H1 (cell line): Measurements from ENCODE around the gene PHACTR1. TPM values are rescaled to one million over a fixed set of nuclear protein-coding genes. Genes with fewer than 3 reads are reported as not detected.

ENCODE experiments used
- ASH2L ChIP-seq: fragments of 200-600, 300-600 bp; sonication (generic); IDR thresholded peaks from one replicate; pipeline ENCODE4 v1.7.1; 2017; ENCODE audit warnings: low read length
- BACH1 ChIP-seq: IDR thresholded peaks from 2 replicates; pipeline ENCODE4 v1.6.1; 2012; ENCODE audit warnings: low read length, improper control_type of control experiment
- CEBPB ChIP-seq: IDR thresholded peaks from 2 replicates; pipeline ENCODE4 v1.6.1; 2012; ENCODE audit warnings: low read depth, low read length
- EP300 ChIP-seq, 2 experiments: IDR thresholded peaks; 1 replicate in 1 of 2; 2 replicates in 1 of 2; pipeline ENCODE4 v1.6.1; 2011 to 2012; ENCODE audit warnings: low read depth in 2 of 2, low read length in 2 of 2, mild to moderate bottlenecking in 2 of 2, borderline replicate concordance in 1 of 2, inconsistent platforms in 1 of 2, moderate library complexity in 1 of 2
- FOSL1 ChIP-seq: IDR thresholded peaks from 2 replicates; pipeline ENCODE4 v1.6.1; 2011; ENCODE audit warnings: mild to moderate bottlenecking, low read depth, low read length, moderate library complexity; ENCODE audit not compliant: insufficient read depth
- KDM5A ChIP-seq: fragments of 200-600 bp; IDR thresholded peaks from 2 replicates; pipeline ENCODE4 v1.7.1; 2012; ENCODE audit warnings: mild to moderate bottlenecking, low read length, inconsistent platforms, mixed read lengths
- NANOG ChIP-seq: IDR thresholded peaks from 2 replicates; pipeline ENCODE4 v1.6.1; 2011; ENCODE audit warnings: low read length, low read depth, mild to moderate bottlenecking, inconsistent platforms; ENCODE audit not compliant: insufficient read depth, poor library complexity, severe bottlenecking
- PHF8 ChIP-seq: fragments of 200-600 bp; sonication (generic); conservative IDR thresholded peaks from 2 replicates; pipeline ENCODE4 v1.7.1; 2012; ENCODE audit warnings: low read depth, mild to moderate bottlenecking, inconsistent platforms, low read length, moderate library complexity
- RAD21 ChIP-seq, 2 experiments: IDR thresholded peaks in 1 of 2; conservative IDR thresholded peaks in 1 of 2; 2 replicates each; pipeline ENCODE4 v1.6.1; 2011; ENCODE audit warnings: low read depth in 2 of 2, low read length in 2 of 2, improper control_type of control experiment in 1 of 2, inconsistent platforms in 1 of 2, mild to moderate bottlenecking in 1 of 2, moderate library complexity in 1 of 2
- SAP30 ChIP-seq: fragments of 300-600 bp; sonication (generic); IDR thresholded peaks from 2 replicates; pipeline ENCODE4 v1.7.1; 2012; ENCODE audit warnings: low read length, moderate library complexity, mild to moderate bottlenecking, inconsistent platforms; ENCODE audit not compliant: insufficient read depth, insufficient replicate concordance
- SIN3A ChIP-seq, 2 experiments: IDR thresholded peaks in 1 of 2; conservative IDR thresholded peaks in 1 of 2; 2 replicates each; pipeline ENCODE4 v1.6.1; 2011 to 2012; ENCODE audit warnings: low read length in 2 of 2, improper control_type of control experiment in 1 of 2, low read depth in 1 of 2, mild to moderate bottlenecking in 1 of 2
- SIRT6 ChIP-seq: IDR thresholded peaks from one replicate; pipeline ENCODE4 v1.7.1; 2012; ENCODE audit warnings: low read length, inconsistent platforms
- SIX5 ChIP-seq: IDR thresholded peaks from 2 replicates; pipeline ENCODE4 v1.6.1; 2011; ENCODE audit warnings: mild to moderate bottlenecking, low read depth, low read length
- SP1 ChIP-seq: IDR thresholded peaks from 2 replicates; pipeline ENCODE4 v1.6.1; 2011; ENCODE audit warnings: low read depth, low read length
- TEAD4 ChIP-seq: IDR thresholded peaks from 2 replicates; pipeline ENCODE4 v1.6.1; 2012; ENCODE audit warnings: low read depth, low read length, inconsistent platforms, mixed read lengths
- YY1 ChIP-seq: IDR thresholded peaks from 2 replicates; pipeline ENCODE4 v1.6.1; 2011; ENCODE audit warnings: low read depth, mild to moderate bottlenecking, low read length
- polyA plus RNA-seq, 7 experiments: library from polyadenylated mRNA; depleted of rRNA in 3 of 7; stranded (reverse) in 5 of 7; unstranded in 2 of 7; fragments of >200 nt in 5 of 7; fragments of 200-250 nt in 2 of 7; gene quantifications; 1 replicate in 5 of 7; 2 replicates in 1 of 7; 4 replicates in 1 of 7; pipeline versions ENCODE4 v1.2.1 to v1.2.3, GENCODE V29; 2011 to 2013; ENCODE audit warnings: missing spikeins in 2 of 7, mixed read lengths in 2 of 7
- total RNA-seq: library from RNA; stranded (reverse); fragmentation: NEBNext Ultra II Directional; extraction: Animal tissue kit (Norgen Biotek cat#: 25700); gene quantifications from 2 replicates; pipeline ENCODE4 v1.2.1, GENCODE V29; 2021
- TF ChIP-seq, protein P1 (sequence below): IDR thresholded peaks from 2 replicates; pipeline ENCODE4 v1.6.1; 2012; ENCODE audit warnings: low read length, inconsistent platforms
- TF ChIP-seq, protein P2 (sequence below): IDR thresholded peaks from 2 replicates; pipeline ENCODE4 v1.6.1; 2012; ENCODE audit warnings: inconsistent platforms
- TF ChIP-seq, protein P3 (sequence below): IDR thresholded peaks from 2 replicates; pipeline ENCODE4 v1.6.1; 2011; ENCODE audit warnings: low read depth, mild to moderate bottlenecking, low read length; ENCODE audit not compliant: insufficient read depth
- TF ChIP-seq, protein P4 (sequence below): IDR thresholded peaks from 2 replicates; pipeline ENCODE4 v1.6.1; 2012; ENCODE audit warnings: inconsistent platforms

Gene PHACTR1
- total and polyA plus RNA-seq, 2 of the 8 experiments (the other 6 are each of a cell fraction or from before 2014, with no cell fraction given) = 3.9 to 17.1 TPM

DNA sequence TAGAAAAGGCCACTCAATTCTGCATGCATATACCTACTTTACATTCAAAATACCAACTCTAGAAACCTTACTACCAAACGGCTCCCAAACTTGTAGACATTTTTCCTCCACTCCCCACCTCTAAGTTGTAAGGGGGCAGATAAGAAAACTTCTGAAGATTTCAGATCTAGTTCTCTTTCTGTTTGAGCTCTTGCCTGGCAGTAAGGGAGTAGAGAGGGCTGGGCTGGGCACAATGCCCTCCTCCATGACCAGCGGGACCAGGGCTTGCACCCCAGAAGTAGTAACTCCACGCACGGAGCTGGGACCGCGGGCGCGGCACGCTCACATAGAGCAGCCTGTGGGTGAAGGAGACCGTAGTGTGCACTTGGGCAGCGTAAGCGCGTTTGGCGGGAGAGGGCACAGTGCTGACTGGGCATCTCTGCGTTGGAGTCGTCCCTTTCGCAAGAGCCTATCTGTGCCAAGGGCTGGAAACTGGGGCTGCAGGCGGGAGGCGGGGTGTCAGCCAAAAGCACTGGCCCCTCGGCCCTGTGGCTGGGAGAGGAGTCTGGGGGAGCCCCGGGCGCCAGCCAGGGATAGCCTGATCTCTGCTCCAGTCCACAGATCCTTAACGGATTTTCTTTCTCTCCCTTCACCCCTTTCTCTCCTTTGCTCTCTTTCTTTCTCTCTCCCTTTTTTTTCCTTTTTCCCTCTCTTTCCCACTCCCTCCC, 32.4 kb downstream of the PHACTR1 start (continued):
- TF ChIP-seq SIRT6 = no peak
- TF ChIP-seq BACH1 = 0 out of 2 replicates have a peak, but pooled peaks have one; percentile 48
- TF ChIP-seq, protein P1, sequence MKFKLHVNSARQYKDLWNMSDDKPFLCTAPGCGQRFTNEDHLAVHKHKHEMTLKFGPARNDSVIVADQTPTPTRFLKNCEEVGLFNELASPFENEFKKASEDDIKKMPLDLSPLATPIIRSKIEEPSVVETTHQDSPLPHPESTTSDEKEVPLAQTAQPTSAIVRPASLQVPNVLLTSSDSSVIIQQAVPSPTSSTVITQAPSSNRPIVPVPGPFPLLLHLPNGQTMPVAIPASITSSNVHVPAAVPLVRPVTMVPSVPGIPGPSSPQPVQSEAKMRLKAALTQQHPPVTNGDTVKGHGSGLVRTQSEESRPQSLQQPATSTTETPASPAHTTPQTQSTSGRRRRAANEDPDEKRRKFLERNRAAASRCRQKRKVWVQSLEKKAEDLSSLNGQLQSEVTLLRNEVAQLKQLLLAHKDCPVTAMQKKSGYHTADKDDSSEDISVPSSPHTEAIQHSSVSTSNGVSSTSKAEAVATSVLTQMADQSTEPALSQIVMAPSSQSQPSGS = peak; percentile 51; the same call in 1 of the 2 replicates
- peak; percentile 23; the same call in 1 of the 2 replicates for TF ChIP-seq YY1
- peak; percentile 51 to 85; a peak in 2 of 4 replicates for TF ChIP-seq SIN3A (conservative IDR thresholded peaks at IDR 0.05 in 1 of 2, IDR thresholded peaks at IDR 0.05 in 1 of 2; ENCODE audit: low read depth in 1 of 2, low read length in 2 of 2)
- TF ChIP-seq RAD21 (IDR thresholded peaks at IDR 0.05 in 1 of 2, conservative IDR thresholded peaks at IDR 0.05 in 1 of 2; ENCODE audit: low read depth in 2 of 2, low read length in 2 of 2) = peak in 1 of 2 experiments; percentile 10; a peak in 1 of 4 replicates
- TF ChIP-seq FOSL1 = no peak
- TF ChIP-seq, protein P2, sequence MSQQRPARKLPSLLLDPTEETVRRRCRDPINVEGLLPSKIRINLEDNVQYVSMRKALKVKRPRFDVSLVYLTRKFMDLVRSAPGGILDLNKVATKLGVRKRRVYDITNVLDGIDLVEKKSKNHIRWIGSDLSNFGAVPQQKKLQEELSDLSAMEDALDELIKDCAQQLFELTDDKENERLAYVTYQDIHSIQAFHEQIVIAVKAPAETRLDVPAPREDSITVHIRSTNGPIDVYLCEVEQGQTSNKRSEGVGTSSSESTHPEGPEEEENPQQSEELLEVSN = peak; percentile 54
- peak; percentile 84 for TF ChIP-seq CEBPB
- TF ChIP-seq SP1 = peak; percentile 100
- peak; percentile 9 for TF ChIP-seq ASH2L
- TF ChIP-seq NANOG = no peak
- no peak; a peak in 1 of 3 replicates for TF ChIP-seq EP300 (IDR thresholded peaks at IDR 0.05; ENCODE audit: borderline replicate concordance in 1 of 2, low read depth in 2 of 2, low read length in 2 of 2)
- TF ChIP-seq, protein P3, sequence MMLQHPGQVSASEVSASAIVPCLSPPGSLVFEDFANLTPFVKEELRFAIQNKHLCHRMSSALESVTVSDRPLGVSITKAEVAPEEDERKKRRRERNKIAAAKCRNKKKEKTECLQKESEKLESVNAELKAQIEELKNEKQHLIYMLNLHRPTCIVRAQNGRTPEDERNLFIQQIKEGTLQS = no peak
- TF ChIP-seq KDM5A = no peak
- TF ChIP-seq SAP30 = no peak
- TF ChIP-seq, protein P4, sequence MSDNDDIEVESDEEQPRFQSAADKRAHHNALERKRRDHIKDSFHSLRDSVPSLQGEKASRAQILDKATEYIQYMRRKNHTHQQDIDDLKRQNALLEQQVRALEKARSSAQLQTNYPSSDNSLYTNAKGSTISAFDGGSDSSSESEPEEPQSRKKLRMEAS = peak; percentile 49
- TF ChIP-seq SIX5 = no peak
- no peak for TF ChIP-seq TEAD4
- TF ChIP-seq PHF8 = 0 out of 2 replicates have a peak, but pooled peaks have one; percentile 18
